Heart left ventricle (tissue), 13 donors: Measurements from ENCODE around the gene PFKP.

Source experiments
- CTCF ChIP-seq, 12 donors: fragments of 200-600 bp; sonication (generic) in 4 of 12; IDR thresholded peaks; one replicate each; pipeline versions ENCODE4 v1.5.0 to v1.8.0; 2018 to 2022; ENCODE audit warnings: antibody characterized with exemption in 12 of 12, mild to moderate bottlenecking in 5 of 12
- POLR2A ChIP-seq, 2 donors: fragments of 450-650 bp; IDR thresholded peaks; one replicate each; pipeline ENCODE4 v1.6.1; 2017; ENCODE audit warnings: antibody characterized with exemption in 2 of 2, mild to moderate bottlenecking in 2 of 2, moderate library complexity in 2 of 2
- donor health status: ischemic (EF 13 %, LVEDD 7.1; RV severe dilation, severe dysfunction).
- donor health status: DM: no; HTN: yes; CAD: no.
- donor health status: DM: no; HTN: no; CAD: no.
- donor health status: ischemic (EF 25% LVEDD 6.9; RV normal size, moderate dysfunction).
- donor health status: ischemic (EF 25% LVEDD 5.7; RV mildly dilated, moderate dysfunction).
- donor health status: ischemic (EF 35%, LVEDD 5.7; RV mildly dilated, moderate dysfunction).
- donor health status: nonischemic (EF 11% LVEDD 7.7; RV severe dilation, severe dysfunction).
- donor health status: DM: yes; HTN: yes; CAD: no.
- donor health status: PGD.
- donor health status: ischemic (EF 29% LVEDD 5.4; RV normal size, mild dysfunction).
- donor health status: nonischemic (EF 23%, LVEDD 6.1; RV moderate dilation, normal function).

- TF ChIP-seq CTCF (IDR thresholded peaks at IDR 0.05) (no peak), POLR2A (IDR thresholded peaks at IDR 0.05) (no peak)
These were observed 106.0 kb downstream of the PFKP start for GRCh38 chr10:3173171-3173878.
